Measurements from ENCODE around the gene MT4.

Gene MT4

GRCh38 chr16:56564793-56565477, at the start of gene MT4:
Gene MT4 (plus strand): TSS chr16:56565073. CDS start chr16:56565129, 56 bp downstream.
- no peak for DNase-seq (ENCODE audit: low spot score)

DNA sequence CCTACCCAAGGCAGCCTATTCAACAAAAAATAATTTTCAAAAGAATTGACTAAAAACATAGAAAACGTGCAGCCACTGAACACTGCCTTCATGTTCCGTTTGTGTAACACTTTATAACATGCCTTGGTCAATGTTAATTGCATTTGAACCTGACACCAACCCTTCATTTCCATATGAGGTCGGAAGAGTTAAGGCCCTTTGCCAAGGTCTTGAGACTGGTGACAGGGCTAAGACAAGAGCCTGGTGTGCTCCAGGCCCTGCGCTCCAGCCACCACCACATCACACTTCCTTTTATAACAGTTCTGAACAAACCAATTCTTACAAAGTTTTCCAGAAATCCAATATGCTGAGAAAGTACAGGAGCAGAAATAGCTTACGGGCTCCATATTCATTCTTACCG, 49.2 kb upstream of the MT4 start:
- no peak for DNase-seq (ENCODE audit: low spot score)

GRCh38 chr16:56517206-56517605, 47.7 kb upstream of the MT4 start:
- no peak for DNase-seq (ENCODE audit: low spot score)

DNA sequence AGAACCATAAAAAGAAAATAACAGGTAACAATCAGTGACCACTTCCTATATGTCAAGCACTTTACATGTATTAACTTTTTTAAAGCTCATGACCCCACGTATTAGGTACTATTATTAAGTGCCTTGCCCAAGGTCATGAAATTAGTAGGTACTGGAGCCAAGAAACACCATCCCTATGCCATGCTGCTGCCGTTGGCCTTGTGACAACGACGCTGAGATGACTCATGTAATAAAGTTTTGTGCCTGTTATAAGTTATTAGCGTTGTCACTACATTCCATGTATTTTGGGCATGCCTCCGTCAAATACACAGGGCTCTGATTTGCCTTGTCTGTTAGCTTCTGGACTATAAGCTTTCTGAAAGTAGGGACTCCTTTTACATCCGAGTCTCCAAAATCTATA, 46.4 kb upstream of the MT4 start:
- DNase-seq (ENCODE audit: low spot score), result no peak

GRCh38 chr16:56519459-56520250, 45.2 kb upstream of the MT4 start, which contains the start of gene BBS2:
Gene BBS2 (minus strand): TSS chr16:56520024. CDS start chr16:56519862, 162 bp downstream.
- peak; percentile 89 for DNase-seq (ENCODE audit: low spot score)

- no peak for DNase-seq (ENCODE audit: low spot score)
Measured at GRCh38 chr16:56520251-56520577, 44.7 kb upstream of the MT4 start.

GRCh38 chr16:56525236-56525635, 39.6 kb upstream of the MT4 start:
- DNase-seq (ENCODE audit: low spot score), result no peak

DNA sequence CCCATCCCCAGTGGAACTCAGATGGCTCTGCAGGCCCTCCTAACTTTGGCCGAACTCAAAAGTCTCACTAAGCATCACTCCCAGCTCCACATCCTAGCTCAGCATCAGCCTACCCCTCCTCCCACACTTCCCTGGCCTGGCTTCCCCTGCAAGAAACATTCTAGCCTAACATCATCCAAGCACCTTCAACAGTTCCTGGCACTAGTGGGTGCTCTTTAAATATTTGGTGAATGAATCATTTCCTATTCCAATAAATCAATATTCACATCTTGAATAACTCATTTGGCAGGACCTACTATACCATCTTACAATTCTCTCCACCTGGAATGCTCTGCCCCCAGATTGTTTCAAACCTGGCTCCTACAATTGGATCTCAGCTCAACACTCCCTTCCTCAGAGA, 34.0 kb upstream of the MT4 start:
- no peak for DNase-seq (ENCODE audit: low spot score)

GRCh38 chr16:56532714-56533113, 32.2 kb upstream of the MT4 start:
- no peak for DNase-seq (ENCODE audit: low spot score)

DNA sequence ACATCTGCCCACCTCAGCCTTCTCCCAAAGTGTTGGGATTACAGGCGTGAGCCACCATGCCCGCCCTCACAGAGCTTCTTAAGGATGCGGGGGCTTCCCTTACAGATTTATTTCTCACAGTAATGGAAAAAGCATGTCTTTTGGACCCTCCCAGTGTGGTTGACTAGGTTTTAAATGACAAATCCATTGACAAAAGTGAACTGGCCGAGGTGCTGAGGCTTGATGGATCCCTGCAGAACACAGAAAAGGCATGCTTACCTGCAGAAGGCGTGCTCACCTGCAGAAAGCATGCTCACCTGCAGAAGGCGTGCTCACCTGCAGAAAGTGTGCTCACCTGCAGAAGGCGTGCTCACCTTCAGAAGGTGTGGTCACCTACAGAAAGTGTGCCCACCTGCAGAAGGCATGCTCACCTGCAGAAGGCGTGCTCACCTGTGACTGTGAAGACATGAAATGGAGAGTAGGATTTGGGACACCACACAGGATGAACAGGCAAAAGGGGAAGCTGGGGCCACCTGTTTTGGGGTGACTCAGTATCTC, 30.0 kb upstream of the MT4 start:
- DNase-seq (ENCODE audit: low spot score), result no peak

- DNase-seq (ENCODE audit: low spot score), result no peak
Measured at GRCh38 chr16:56538331-56538730, 26.5 kb upstream of the MT4 start.

GRCh38 chr16:56539656-56540055, 25.2 kb upstream of the MT4 start:
- DNase-seq (ENCODE audit: low spot score), result no peak

GRCh38 chr16:56542039-56542438, 22.8 kb upstream of the MT4 start:
- DNase-seq (ENCODE audit: low spot score), result no peak

GRCh38 chr16:56547120-56547948, 17.5 kb upstream of the MT4 start:
- DNase-seq (ENCODE audit: low spot score), result peak; percentile 92

DNA sequence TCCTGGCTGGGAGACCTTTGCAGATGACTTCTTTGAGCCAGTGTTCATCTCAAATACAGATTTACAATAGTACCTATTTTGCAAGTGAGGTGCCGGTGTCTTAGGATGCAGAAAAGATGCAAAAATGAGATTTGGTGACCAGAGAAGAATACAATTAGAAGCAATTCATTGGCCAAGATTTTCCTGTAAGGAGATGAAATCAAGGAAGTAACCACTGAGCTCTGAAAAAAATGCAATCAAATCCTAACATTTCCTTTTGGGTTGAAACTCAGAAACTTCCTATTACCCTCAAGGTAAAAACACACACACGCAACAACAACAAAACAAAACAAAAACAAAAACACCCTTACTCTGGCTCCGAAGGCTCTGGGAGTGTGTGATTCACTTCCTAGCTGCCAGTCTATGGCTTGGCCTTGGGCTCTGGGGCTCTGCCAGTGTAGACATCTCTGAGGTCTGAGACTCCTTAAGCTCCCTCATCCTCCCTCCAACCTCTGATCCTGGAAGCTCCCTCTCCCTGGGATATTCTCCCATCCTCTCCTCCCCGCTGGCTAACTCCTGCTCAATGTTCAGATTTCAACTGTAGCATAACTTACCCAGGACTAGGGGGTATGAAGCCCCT, 16.8 kb upstream of the MT4 start:
- DNase-seq (ENCODE audit: low spot score), result peak; percentile 47

GRCh38 chr16:56549161-56549560, 15.7 kb upstream of the MT4 start:
- DNase-seq (ENCODE audit: low spot score), result no peak

GRCh38 chr16:56549744-56550385, 15.0 kb upstream of the MT4 start:
- DNase-seq (ENCODE audit: low spot score), result no peak

- DNase-seq (ENCODE audit: low spot score), result peak; percentile 88
Measured at GRCh38 chr16:56551796-56552738, 12.8 kb upstream of the MT4 start.

DNA sequence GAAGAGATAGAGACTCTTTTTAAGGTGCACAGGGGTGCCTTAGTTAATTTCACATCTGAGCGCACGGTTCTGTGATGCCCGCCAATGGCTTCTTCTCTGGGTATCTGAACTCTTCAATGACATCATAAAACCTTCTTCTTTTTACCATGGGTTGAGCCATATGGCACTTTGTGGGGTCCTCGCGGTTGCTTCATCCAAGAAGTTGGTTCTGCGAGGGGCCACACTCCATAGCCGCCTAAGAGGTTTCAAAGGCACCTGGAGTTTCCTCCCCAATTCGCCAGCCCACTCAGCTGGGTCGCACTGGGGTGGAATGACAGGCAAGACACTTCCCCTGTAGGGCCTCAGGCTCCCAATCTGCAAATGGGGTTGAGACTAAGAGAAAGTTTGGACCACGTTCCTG, 10.4 kb upstream of the MT4 start:
- DNase-seq (ENCODE audit: low spot score), result no peak

- peak; percentile 68 for DNase-seq (ENCODE audit: low spot score)
Measured at GRCh38 chr16:56558024-56558747, 6.7 kb upstream of the MT4 start.

Measured in globus pallidus (tissue), 1 donor.